Lower lobe of right lung (tissue), 2 donors: ENCODE results near the gene R3HDM2. TPM values are rescaled to one million over a fixed set of nuclear protein-coding genes. Genes with fewer than 3 reads are reported as not detected.

ENCODE experiments used
- ATAC-seq, 2 donors: fragments of 200-7000 bp; cut with Tn5 transposase; one replicate each; pipeline ENCODE4 v1.9.1; 2020 to 2022; ENCODE audit warnings: mild to moderate bottlenecking in 2 of 2, moderate library complexity in 2 of 2
- DNase-seq: peaks from one replicate; pipeline ENCODE4 v3.0.0-alpha.2; 2020
- H3K27ac ChIP-seq: fragments of 200-600 bp; one replicate; pipeline ENCODE4 v1.8.0; 2022
- H3K27me3 ChIP-seq: fragments of 200-600 bp; one replicate; pipeline ENCODE4 v1.8.0; 2022; ENCODE audit warnings: low read depth
- H3K36me3 ChIP-seq: fragments of 200-600 bp; one replicate; pipeline ENCODE4 v1.8.0; 2022; ENCODE audit warnings: mild to moderate bottlenecking
- H3K4me1 ChIP-seq: fragments of 200-600 bp; one replicate; pipeline ENCODE4 v1.8.0; 2022
- H3K4me3 ChIP-seq: fragments of 200-600 bp; one replicate; pipeline ENCODE4 v1.8.0; 2022; ENCODE audit warnings: mild to moderate bottlenecking
- H3K9me3 ChIP-seq: fragments of 200-600 bp; one replicate; pipeline ENCODE4 v1.8.0; 2022
- intact Hi-C: fragments of 100-400 bp; cut with DNase I; formaldehyde crosslinking; loops from one replicate; pipeline ENCODE4 v1.11.0; 2022
- total RNA-seq: library from RNA; stranded (reverse); fragmentation: NEBNext Ultra II Directional; extraction: Animal tissue kit (Norgen Biotek cat#: 25700); gene quantifications from one replicate; pipeline ENCODE4 v1.2.1, GENCODE V29; 2021
- TF ChIP-seq, protein P1 (sequence below): fragments of 200-600 bp; IDR thresholded peaks from one replicate; pipeline ENCODE4 v1.8.0; 2022; ENCODE audit warnings: antibody characterized with exemption, mild to moderate bottlenecking
- donor health status: DM: no; HTN: yes; CAD: no; lungs with severe emphysema.

The R3HDM2 gene
- total RNA-seq, 1 donor from 2014 or later: 79.3 TPM

DNA sequence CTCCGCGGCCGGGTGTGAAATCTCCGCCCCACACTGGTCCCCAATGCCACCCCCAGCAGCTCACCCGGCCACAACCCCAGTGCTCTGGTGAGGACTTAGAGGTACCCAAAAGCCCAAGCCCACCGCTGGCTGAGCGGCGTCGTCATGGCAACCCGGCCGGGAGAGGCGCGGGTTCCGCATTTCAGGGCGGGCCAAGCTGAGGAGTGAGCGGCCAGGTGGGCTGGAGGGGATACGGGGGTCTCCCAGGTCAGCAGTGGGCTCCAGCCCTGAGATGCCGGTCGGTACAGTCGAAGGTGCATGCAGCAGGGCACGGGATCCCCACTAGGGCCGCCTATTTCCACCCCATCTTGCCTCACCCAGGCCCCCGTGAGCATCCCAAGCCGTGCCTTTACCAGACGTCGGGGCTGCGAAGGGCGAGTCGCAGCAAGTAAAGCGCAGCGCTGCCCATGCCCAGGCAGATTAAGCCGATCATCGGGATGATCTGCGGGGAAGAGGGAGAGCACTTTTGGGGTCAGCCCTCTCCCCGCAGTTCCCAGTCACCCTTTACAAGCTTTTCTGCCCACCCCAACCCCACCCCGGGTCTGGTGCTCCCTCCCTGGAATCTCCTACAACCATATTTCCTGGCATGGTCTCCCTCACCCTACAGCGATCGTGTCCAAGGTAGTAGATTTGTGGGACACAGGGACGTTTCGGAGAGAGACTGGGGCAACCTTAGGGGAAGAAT lies 194.5 kb downstream of the R3HDM2 start:
- Histone ChIP-seq H3K4me1 (peaks cover 41% of the 10 kb centered on the region), H3K27me3 (peaks cover 57% of the 10 kb centered on the region), H3K4me3 (peak overlapping the region; percentile 28), H3K36me3 (peaks cover 33% of the 10 kb centered on the region), H3K9me3 (no peaks in the 10 kb centered on the region), H3K27ac (no peak overlapping the region)
- intact Hi-C loops: no loop called here
- ATAC-seq: no peak
- DNase-seq: peak; percentile 50
- TF ChIP-seq, protein P1, sequence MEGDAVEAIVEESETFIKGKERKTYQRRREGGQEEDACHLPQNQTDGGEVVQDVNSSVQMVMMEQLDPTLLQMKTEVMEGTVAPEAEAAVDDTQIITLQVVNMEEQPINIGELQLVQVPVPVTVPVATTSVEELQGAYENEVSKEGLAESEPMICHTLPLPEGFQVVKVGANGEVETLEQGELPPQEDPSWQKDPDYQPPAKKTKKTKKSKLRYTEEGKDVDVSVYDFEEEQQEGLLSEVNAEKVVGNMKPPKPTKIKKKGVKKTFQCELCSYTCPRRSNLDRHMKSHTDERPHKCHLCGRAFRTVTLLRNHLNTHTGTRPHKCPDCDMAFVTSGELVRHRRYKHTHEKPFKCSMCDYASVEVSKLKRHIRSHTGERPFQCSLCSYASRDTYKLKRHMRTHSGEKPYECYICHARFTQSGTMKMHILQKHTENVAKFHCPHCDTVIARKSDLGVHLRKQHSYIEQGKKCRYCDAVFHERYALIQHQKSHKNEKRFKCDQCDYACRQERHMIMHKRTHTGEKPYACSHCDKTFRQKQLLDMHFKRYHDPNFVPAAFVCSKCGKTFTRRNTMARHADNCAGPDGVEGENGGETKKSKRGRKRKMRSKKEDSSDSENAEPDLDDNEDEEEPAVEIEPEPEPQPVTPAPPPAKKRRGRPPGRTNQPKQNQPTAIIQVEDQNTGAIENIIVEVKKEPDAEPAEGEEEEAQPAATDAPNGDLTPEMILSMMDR: no peak

DNA sequence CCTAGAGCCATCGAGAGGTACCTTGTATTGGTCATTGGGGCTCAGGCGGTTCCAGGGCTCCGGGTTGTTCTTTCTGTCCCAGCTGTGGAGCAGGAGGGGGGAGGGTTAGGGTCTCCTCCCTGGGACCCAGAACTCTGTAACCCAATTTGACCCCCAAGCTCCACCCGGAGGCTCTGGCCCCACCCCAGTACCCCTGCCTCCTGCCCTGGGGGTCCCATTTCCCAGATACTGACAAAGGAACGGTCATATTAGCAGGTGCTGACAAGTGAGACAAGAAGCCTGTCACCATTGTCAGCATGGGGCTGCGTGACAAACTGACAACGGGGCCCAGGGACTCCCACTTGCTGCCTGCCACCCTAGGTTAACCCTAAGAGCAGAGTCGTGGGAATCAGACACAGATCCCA lies 195.1 kb downstream of the R3HDM2 start:
- H3K27me3 ChIP-seq: peaks cover 51% of the 10 kb centered on the region
- DNase-seq (no peak), ATAC-seq (no peak)
- H3K9me3 ChIP-seq: no peaks in the 10 kb centered on the region
- TF ChIP-seq, protein P1: no peak
- peak overlapping the region; percentile 28 for H3K4me3 ChIP-seq
- intact Hi-C loops: no loop called here
- H3K36me3 ChIP-seq: peaks cover 34% of the 10 kb centered on the region
- peaks cover 40% of the 10 kb centered on the region for H3K4me1 ChIP-seq
- H3K27ac ChIP-seq: peak overlapping the region; percentile 36

DNA sequence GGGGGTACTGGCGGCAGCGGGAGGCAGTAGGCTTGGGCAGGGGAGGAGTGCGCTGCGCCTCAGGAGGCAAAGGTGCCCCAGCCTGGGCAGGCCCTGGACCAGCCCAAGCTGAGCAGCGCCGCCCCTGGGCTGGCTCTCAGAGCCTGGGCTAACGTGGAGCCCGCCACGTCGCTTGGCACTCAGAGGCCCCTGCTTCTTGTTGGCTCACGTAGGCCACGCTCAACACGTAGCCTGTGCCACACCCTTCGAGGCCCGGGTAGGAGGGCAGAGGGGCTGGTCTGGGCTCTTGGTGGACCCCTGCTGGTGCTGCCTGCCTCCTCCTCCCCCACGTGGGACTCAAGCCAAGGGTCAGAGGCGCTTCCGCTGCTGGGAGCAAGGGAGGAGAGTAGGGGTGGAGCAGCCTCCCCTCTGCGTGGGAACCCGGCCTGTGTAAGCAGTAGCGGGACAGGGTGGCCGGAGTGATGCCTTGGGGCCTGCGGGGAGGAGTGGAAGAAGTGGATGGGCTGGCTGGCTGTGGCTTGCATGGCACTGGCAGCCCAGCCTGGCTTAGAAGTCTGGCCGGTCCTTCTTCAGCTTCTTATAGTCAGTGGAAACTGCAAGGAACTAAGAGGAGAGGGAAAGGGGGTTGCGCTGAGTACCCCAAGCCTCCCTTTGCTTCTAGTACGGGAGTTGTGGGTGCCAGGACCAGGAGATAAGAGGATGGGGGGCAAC lies 195.7 kb downstream of the R3HDM2 start:
- Histone ChIP-seq H3K36me3 (peaks cover 34% of the 10 kb centered on the region), H3K27me3 (peaks cover 45% of the 10 kb centered on the region), H3K9me3 (no peaks in the 10 kb centered on the region), H3K4me3 (peak overlapping the region; percentile 28), H3K27ac (peak overlapping the region; percentile 36), H3K4me1 (peaks cover 40% of the 10 kb centered on the region)
- DNase-seq: peak; percentile 45
- TF ChIP-seq, protein P1: no peak
- no peak for ATAC-seq
- intact Hi-C loops: no loop called here

DNA sequence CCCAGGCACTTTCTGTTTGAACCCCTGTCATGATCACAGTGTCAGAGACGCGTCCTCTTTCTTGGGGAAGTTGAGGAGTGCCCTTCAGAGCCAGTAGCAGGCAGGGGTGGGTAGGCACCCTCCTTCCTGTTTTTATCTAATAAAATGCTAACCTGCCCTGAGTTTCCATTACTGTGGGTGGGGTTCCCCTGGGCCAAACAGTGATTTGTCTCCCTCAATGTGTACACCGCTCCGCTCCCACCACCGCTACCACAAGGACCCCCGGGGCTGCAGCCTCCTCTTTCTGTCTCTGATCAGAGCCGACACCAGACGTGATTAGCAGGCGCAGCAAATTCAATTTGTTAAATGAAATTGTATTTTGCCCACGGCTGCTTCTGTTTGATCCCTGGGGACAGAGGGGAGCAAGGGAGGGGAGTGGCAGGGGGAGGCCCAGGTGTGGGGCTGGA lies 196.2 kb downstream of the R3HDM2 start:
- intact Hi-C loops: no loop called here
- Histone ChIP-seq H3K4me3 (no peak overlapping the region), H3K27me3 (peaks cover 39% of the 10 kb centered on the region), H3K4me1 (peaks cover 37% of the 10 kb centered on the region), H3K36me3 (peaks cover 34% of the 10 kb centered on the region), H3K27ac (no peak overlapping the region), H3K9me3 (no peaks in the 10 kb centered on the region)
- DNase-seq: peak; percentile 30
- ATAC-seq: no peak
- TF ChIP-seq, protein P1: no peak

DNA sequence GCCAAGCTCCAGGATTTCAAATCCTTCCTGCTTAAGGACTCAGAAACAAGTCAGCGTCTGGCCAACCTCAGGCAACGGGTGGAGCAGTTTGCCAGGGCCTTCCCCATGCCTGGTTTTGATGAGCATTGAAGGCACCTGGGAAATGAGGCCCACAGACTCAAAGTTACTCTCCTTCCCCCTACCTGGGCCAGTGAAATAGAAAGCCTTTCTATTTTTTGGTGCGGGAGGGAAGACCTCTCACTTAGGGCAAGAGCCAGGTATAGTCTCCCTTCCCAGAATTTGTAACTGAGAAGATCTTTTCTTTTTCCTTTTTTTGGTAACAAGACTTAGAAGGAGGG lies 196.6 kb downstream of the R3HDM2 start:
- DNase-seq (no peak), ATAC-seq (no peak)
- Histone ChIP-seq H3K27ac (no peak overlapping the region), H3K4me3 (no peak overlapping the region), H3K4me1 (peaks cover 35% of the 10 kb centered on the region), H3K9me3 (no peaks in the 10 kb centered on the region), H3K27me3 (peaks cover 36% of the 10 kb centered on the region), H3K36me3 (peaks cover 34% of the 10 kb centered on the region)
- TF ChIP-seq, protein P1: no peak
- intact Hi-C loops: no loop called here
